Measurements from ENCODE around the gene CCR4.

DNA sequence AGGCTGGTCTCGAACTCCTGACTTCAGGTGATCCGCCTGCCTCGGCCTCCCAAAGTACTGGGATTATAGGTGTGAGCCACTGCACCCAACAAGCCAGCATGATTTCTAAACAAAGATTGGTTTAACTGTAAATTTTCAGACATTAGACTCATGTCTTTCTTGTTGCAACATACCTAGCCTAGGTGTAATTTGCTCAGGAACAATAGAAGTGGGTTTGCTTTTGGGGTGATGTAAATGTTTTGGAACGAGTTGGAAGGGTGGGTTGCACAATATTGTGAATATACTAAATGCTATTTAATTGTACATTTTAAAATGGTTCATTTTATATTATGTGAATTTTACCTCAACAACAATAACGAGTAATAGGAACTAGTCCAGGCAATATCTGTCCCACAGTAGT is 7.1 kb downstream of the CCR4 start:
- TF ChIP-seq CTCF (IDR thresholded peaks at IDR 0.05) (no peak), POLR2A (IDR thresholded peaks at IDR 0.05) (no peak)

Measured in heart left ventricle (tissue), 13 donors.